ENCODE measurements around the gene POLDIP3.
A peak's percentile ranks its signal among the peaks of the same experiment; 100 is the strongest.

POLDIP3 gene

DNA sequence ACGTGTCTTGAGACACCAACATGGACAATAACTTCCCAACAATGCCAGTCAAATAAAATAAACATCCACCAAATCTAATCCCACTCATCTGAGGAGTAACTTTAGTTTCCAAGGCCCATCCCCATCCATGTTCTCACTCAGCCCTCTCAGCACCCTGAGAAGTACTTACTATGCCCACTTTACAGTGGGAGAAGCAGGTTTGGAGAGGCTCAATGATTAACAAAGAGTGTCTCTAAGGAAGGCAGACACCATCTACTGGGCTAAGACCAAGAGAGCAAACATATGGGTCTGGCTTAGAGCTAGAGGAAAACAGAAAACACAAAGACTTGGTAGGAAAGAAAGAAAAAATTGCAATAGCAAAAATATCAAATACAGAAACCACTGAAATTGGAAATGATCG is 11.3 kb downstream of the POLDIP3 start:
- no peak overlapping the region for H3K27ac ChIP-seq
- no peak for DNase-seq (ENCODE audit: low spot score)
- ChIA-PET POLR2A (ENCODE audit: low non-redundant PET) (no interaction called here), CTCF (no interaction called here)
- TF ChIP-seq, protein P1, sequence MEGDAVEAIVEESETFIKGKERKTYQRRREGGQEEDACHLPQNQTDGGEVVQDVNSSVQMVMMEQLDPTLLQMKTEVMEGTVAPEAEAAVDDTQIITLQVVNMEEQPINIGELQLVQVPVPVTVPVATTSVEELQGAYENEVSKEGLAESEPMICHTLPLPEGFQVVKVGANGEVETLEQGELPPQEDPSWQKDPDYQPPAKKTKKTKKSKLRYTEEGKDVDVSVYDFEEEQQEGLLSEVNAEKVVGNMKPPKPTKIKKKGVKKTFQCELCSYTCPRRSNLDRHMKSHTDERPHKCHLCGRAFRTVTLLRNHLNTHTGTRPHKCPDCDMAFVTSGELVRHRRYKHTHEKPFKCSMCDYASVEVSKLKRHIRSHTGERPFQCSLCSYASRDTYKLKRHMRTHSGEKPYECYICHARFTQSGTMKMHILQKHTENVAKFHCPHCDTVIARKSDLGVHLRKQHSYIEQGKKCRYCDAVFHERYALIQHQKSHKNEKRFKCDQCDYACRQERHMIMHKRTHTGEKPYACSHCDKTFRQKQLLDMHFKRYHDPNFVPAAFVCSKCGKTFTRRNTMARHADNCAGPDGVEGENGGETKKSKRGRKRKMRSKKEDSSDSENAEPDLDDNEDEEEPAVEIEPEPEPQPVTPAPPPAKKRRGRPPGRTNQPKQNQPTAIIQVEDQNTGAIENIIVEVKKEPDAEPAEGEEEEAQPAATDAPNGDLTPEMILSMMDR (conservative IDR thresholded peaks at IDR 0.05; ENCODE audit: low read depth), result no peak

DNA sequence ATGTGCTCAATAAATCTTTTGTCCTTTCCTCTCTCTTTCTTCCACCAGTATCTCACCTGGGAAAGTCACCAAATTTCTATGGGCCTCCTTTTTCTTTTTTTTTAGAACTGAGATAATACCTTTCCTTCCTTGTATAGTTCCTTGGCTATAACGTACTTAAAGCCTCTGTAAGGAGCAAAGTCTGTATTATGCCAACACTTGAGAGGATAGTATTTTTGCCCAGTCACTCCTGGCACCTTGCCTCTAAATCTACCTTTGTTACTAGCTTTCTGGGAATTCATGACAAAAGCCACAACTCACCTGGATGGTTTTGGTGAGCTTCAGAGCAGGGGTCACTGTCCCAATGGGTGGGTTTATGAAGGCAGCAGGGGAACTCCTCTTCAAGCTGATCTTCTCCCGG is 12.2 kb downstream of the POLDIP3 start:
- ChIA-PET POLR2A (ENCODE audit: low non-redundant PET) (no interaction called here), CTCF (no interaction called here)
- TF ChIP-seq, protein P1 (conservative IDR thresholded peaks at IDR 0.05; ENCODE audit: low read depth), result no peak
- peak overlapping the region; percentile 37 for H3K27ac ChIP-seq
- no peak for DNase-seq (ENCODE audit: low spot score)

DNA sequence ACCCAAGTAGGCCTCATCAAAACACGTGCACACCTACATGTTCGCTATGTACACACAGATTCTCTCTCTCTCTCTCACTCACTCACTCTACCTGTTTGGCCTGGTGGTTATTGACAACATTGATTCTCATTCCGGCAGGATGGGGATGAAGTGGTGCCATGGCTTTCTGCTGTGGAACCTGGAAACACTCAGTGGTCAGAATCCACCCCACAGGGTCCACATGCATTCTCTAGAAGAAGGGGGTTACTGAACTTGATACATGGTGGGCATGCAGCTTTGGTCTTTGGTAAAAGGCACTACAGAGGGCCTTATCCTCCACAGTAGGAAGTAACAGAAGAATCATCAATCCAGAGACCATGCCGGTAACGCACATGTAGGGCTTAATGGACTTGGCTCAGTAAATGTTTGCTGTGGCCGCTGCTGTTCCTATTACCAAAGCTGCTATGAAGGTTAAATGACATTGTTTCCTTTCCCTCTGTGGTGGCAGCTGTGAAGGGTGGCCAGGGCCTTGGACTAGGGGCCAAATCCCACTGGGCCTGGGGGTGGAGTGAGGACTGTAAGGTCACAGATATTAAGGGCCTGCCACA is 12.7 kb downstream of the POLDIP3 start:
- POLR2A ChIA-PET (ENCODE audit: low non-redundant PET), result no interaction called here
- H3K27ac ChIP-seq, result no peak overlapping the region
- CTCF ChIA-PET, result no interaction called here
- DNase-seq (ENCODE audit: low spot score), result no peak
- TF ChIP-seq, protein P1 (conservative IDR thresholded peaks at IDR 0.05; ENCODE audit: low read depth), result no peak

DNA sequence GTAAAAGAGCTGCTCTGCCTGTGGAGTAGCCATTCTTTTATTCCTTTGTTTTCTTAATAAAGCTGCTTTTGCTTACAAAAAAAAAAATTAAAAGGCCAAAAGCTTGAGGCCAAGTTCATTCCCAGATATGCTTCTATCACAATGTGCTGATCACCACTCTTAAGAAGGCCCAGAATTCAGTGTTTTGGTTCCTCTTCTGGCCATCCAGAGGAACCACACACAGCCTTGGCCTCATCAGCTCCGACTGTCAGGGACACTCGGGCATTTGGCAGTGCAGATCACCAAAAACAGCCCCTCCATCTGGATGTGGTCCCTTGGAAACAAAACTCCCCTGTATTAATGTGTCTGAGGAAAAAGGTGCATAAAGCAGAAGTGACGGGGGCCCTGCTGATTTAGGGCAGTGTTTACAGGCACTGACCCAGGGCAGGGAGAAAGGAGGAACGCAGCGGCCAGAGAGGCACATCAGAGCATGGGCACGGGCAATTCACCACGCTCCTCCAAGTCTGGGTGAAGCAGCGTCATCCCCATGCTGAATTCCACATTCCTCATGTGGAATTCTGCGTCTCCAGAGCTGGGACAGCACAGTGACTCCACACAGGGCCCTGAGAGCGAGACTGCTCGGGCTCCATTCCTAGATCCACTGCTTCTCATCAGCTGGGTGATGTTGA is 17.7 kb downstream of the POLDIP3 start:
- no peak for DNase-seq (ENCODE audit: low spot score)
- TF ChIP-seq, protein P1 (conservative IDR thresholded peaks at IDR 0.05; ENCODE audit: low read depth), result no peak
- ChIA-PET CTCF (no interaction called here), POLR2A (ENCODE audit: low non-redundant PET) (no interaction called here)
- H3K27ac ChIP-seq, result 0 out of 2 replicates have a peak overlapping the region, but pooled peaks have one; percentile 9

DNA sequence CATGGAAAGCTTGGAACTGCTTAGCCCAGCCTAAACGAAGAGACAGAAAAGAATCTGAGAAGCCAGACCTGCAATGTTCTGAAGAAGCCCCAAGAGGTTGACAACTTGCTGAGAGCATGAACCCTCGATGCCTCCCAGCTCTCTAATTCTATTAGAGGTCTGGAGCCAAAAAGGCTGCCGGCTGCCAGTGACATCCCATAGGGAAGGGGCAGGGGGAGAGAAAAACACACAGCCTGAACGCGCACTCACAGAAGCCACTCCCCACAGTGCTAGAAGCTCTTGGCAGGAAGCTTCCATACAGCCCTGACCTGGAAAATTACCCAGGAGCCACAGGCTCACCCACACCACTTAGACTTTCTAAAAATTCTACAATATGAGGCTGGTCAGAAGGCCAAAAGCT is 18.3 kb downstream of the POLDIP3 start:
- H3K27ac ChIP-seq, result no peak overlapping the region
- ChIA-PET CTCF (no interaction called here), POLR2A (ENCODE audit: low non-redundant PET) (no interaction called here)
- DNase-seq (ENCODE audit: low spot score), result no peak
- TF ChIP-seq, protein P1 (conservative IDR thresholded peaks at IDR 0.05; ENCODE audit: low read depth), result no peak

DNA sequence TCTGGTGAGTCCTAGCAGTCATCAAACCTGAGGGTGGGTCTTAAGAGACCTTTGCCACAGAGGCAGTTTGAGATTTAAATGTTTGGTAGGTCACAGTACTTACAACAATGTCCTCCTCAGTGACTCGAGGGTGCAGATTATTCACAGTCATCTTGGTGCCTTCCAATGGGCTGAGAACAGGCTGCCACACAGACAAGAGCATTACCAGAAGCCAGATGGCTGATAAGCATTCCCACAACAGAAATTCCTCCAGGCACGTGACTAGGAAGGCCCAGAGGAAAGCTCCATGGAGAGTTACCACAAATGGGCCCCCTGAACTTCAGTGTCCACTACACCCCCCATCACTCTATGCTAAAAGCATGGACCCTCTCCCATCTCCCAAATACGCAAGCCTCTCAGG is 19.2 kb downstream of the POLDIP3 start:
- TF ChIP-seq, protein P1 (conservative IDR thresholded peaks at IDR 0.05; ENCODE audit: low read depth), result no peak
- ChIA-PET CTCF (no interaction called here), POLR2A (ENCODE audit: low non-redundant PET) (no interaction called here)
- no peak overlapping the region for H3K27ac ChIP-seq
- no peak for DNase-seq (ENCODE audit: low spot score)
